Endothelial cell of umbilical vein (primary cell): ENCODE data around the gene IP6K1. TPM values are rescaled to one million over a fixed set of nuclear protein-coding genes. Genes with fewer than 3 reads are reported as not detected.

ENCODE experiments used
- BruUV-seq: library from RNA; stranded (reverse); fragments of 400-500 nt; replicated peaks from 2 replicates; lab custom pipeline; 2021; lab: Mats Ljungman, UMichigan
- CTCF ChIA-PET: fragments of 300-600, 350-600 bp; sonication (Branson Sonifier 250); formaldehyde crosslinking; loops from one replicate; lab custom pipeline; 2021; ENCODE audit warnings: antibody characterized with exemption, inconsistent platforms; lab: Charles Lee
- POLR2A ChIA-PET: fragments of 300-600, 350-600 bp; sonication (Branson Sonifier 250); formaldehyde crosslinking; loops from one replicate; lab custom pipeline; 2021; ENCODE audit warnings: antibody characterized with exemption, inconsistent platforms; lab: Charles Lee
- DNase-seq: peaks from one replicate; pipeline ENCODE4 v3.0.0-alpha.2; 2011; ENCODE audit warnings: low read depth, low spot score
- FAIRE-seq: peaks from 2 replicates; lab custom pipeline; 2011; peaks lifted over from hg19 to GRCh38; lab: Jason Lieb, UNC
- H2AFZ ChIP-seq: 2 replicates; pipeline ENCODE4 v1.6.0; 2012; ENCODE audit warnings: low read depth, low read length, control low read depth, inconsistent platforms
- H3K27ac ChIP-seq: 2 replicates; pipeline ENCODE4 v1.5.1; 2011; ENCODE audit warnings: low read depth, mild to moderate bottlenecking, control low read depth, low read length, moderate library complexity; ENCODE audit not compliant: insufficient read depth
- H3K27me3 ChIP-seq, 2 experiments: 2 replicates each; pipeline versions ENCODE4 v1.6.0 to v1.6.1; 2011; ENCODE audit warnings: low read length in 2 of 2, mixed read lengths in 1 of 2; ENCODE audit not compliant: control insufficient read depth in 2 of 2, insufficient read depth in 2 of 2
- H3K36me3 ChIP-seq, 2 experiments: 2 replicates in 1 of 2; 3 replicates in 1 of 2; pipeline ENCODE4 v1.5.1; 2011; ENCODE audit warnings: low read length in 2 of 2, mild to moderate bottlenecking in 1 of 2, moderate library complexity in 1 of 2; ENCODE audit not compliant: control insufficient read depth in 2 of 2, insufficient read depth in 2 of 2; ENCODE audit errors: extremely low read depth in 1 of 2
- H3K4me1 ChIP-seq: 3 replicates; pipeline ENCODE4 v1.5.1; 2011; ENCODE audit warnings: mild to moderate bottlenecking, low read length; ENCODE audit not compliant: control insufficient read depth, insufficient read depth; ENCODE audit errors: extremely low read depth
- H3K4me2 ChIP-seq: 2 replicates; pipeline ENCODE4 v1.6.1; 2011; ENCODE audit warnings: low read length, control low read depth, mixed read lengths; ENCODE audit not compliant: insufficient read depth
- H3K4me3 ChIP-seq, 3 experiments: fragments of 200-600 bp in 1 of 3; sonication (generic), shearing (Covaris generic) in 1 of 3; replicated peaks in 1 of 3; 2 replicates each; pipeline ENCODE4 v1.5.1; 2011 to 2016; ENCODE audit warnings: control low read depth in 3 of 3, low read length in 3 of 3, mild to moderate bottlenecking in 2 of 3, inconsistent platforms in 1 of 3, low read depth in 1 of 3, moderate library complexity in 1 of 3; ENCODE audit not compliant: insufficient read depth in 1 of 3
- H3K79me2 ChIP-seq: 2 replicates; pipeline ENCODE4 v1.6.0; 2012; ENCODE audit warnings: low read length, inconsistent platforms; ENCODE audit not compliant: control insufficient read depth, insufficient read depth
- H3K9ac ChIP-seq: replicated peaks from 2 replicates; pipeline ENCODE3; 2011; ENCODE audit warnings: low read length, control low read depth; ENCODE audit not compliant: insufficient read depth; ENCODE audit errors: extremely low read depth
- H3K9me1 ChIP-seq: replicated peaks from 3 replicates; pipeline ENCODE4 v1.6.0; 2011; ENCODE audit warnings: mild to moderate bottlenecking, low read length; ENCODE audit not compliant: control insufficient read depth, insufficient read depth; ENCODE audit errors: extremely low read depth
- H3K9me3 ChIP-seq: replicated peaks from 2 replicates; pipeline ENCODE4 v1.5.1; 2012; ENCODE audit warnings: low read length, inconsistent platforms; ENCODE audit not compliant: control insufficient read depth, insufficient read depth
- H4K20me1 ChIP-seq: replicated peaks from 2 replicates; pipeline ENCODE3; 2011; ENCODE audit warnings: mild to moderate bottlenecking, low read length; ENCODE audit not compliant: control insufficient read depth, insufficient read depth; ENCODE audit errors: extremely low read depth
- CTCF ChIP-seq, 2 donors: IDR thresholded peaks; 1 replicate in 1 of 2; 2 replicates in 1 of 2; pipeline ENCODE4 v1.5.1; 2011; ENCODE audit warnings: low read length in 2 of 2, mild to moderate bottlenecking in 2 of 2, moderate library complexity in 2 of 2, control low read depth in 1 of 2, inconsistent platforms in 1 of 2, low read depth in 1 of 2; ENCODE audit not compliant: insufficient read depth in 1 of 2; ENCODE audit errors: extremely low read depth in 1 of 2
- EZH2 ChIP-seq: IDR thresholded peaks from 2 replicates; pipeline ENCODE4 v1.6.1; 2012; ENCODE audit warnings: borderline replicate concordance, low read depth, mild to moderate bottlenecking, moderate library complexity, low read length, inconsistent platforms; ENCODE audit not compliant: severe bottlenecking
- FOS ChIP-seq: IDR thresholded peaks from 2 replicates; pipeline ENCODE4 v1.6.1; 2011; ENCODE audit warnings: mild to moderate bottlenecking, low read length, moderate library complexity, borderline replicate concordance; ENCODE audit not compliant: insufficient read depth
- GATA2 ChIP-seq: IDR thresholded peaks from 2 replicates; pipeline ENCODE4 v1.7.0; 2011; ENCODE audit warnings: low read depth, mild to moderate bottlenecking, moderate library complexity, mixed read lengths, low read length; ENCODE audit not compliant: insufficient read length, insufficient read depth
- JUN ChIP-seq: IDR thresholded peaks from 2 replicates; pipeline ENCODE4 v1.6.1; 2011; ENCODE audit warnings: borderline replicate concordance, low read depth; ENCODE audit not compliant: insufficient read length, insufficient read depth
- MYC ChIP-seq: IDR thresholded peaks from one replicate; pipeline ENCODE4 v1.6.1; 2011; ENCODE audit warnings: mild to moderate bottlenecking, low read depth, low read length
- POLR2A ChIP-seq: IDR thresholded peaks from 2 replicates; pipeline ENCODE4 v1.6.1; 2012; ENCODE audit warnings: low read depth, mild to moderate bottlenecking, control low read depth, low read length
- POLR2AphosphoS5 ChIP-seq: IDR thresholded peaks from 2 replicates; pipeline ENCODE4 v1.6.1; 2012; ENCODE audit warnings: low read depth, mild to moderate bottlenecking, control low read depth, low read length, moderate library complexity; ENCODE audit not compliant: insufficient read depth
- dilution Hi-C: fragments of 300-500 bp; cut with MboI; formaldehyde crosslinking; loops from one replicate; pipeline ENCODE4 v1.15.0; 2019; ENCODE audit warnings: low sequenced_read_pairs; ENCODE audit not compliant: extremely low pct_ligation_motif_present
- intact Hi-C: fragments of 100-400 bp; cut with micrococcal nuclease; formaldehyde crosslinking; loops from one replicate; pipeline ENCODE4 v1.10.0; 2022
- polyA plus RNA-seq, 4 experiments: library from polyadenylated mRNA; depleted of rRNA in 3 of 4; stranded (reverse) in 3 of 4; unstranded in 1 of 4; fragments of >200 nt; gene quantifications; 2 replicates each; pipeline versions ENCODE4 v1.2.1 to v1.2.3, GENCODE V29; 2011 to 2012; ENCODE audit warnings: missing spikeins in 1 of 4
- total RNA-seq: library from RNA; stranded (reverse); gene quantifications from 2 replicates; pipeline ENCODE4 v1.2.3, GENCODE V29; 2021
- TF ChIP-seq, protein P1 (sequence below): IDR thresholded peaks from 2 replicates; pipeline ENCODE4 v1.6.1; 2011; ENCODE audit not compliant: insufficient read depth, insufficient read length

IP6K1 gene
- total and polyA plus RNA-seq, 2 donors (not counting 3 experiments of a cell fraction or from before 2014, with no cell fraction given): 42.7 to 60.8 TPM

DNA sequence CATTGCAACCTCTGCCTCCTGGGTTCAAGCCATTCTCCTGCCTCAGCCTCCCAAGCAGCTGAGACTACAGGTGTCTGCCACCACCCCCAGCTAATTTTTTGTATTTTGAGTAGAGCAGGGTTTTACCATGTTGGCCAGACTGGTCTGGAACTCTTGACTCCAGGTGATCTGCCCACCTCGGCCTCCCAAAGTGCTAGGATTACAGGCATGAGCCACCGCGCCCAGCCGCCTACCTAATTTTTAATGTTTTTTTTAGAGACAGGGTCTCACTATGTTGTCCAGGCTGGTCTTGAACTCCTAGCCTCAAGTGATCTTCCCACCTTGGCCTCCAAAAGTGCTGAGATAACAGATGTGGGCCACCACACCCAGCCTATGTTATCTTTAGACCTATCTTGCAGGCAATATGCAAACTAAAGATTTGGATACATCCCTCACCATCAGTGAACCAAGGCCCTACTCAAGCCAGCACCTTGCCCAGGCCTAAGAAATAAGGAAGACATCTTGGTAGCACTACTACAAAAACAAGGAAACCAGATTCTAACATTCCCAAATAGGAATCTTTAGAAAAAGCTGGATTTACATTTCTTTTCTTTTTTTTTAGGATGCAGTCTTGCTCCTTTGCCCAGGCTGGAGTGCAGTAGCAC is 56.3 kb downstream of the IP6K1 start:
- Histone ChIP-seq H3K79me2 (peaks cover 2% of the 10 kb centered on the region), H3K4me3 (no peak overlapping the region), H3K9me1 (no peaks in the 10 kb centered on the region), H3K4me2 (no peak overlapping the region), H3K36me3 (peaks cover 6 to 31% of the 10 kb centered on the region in 2 experiments), H3K27ac (no peak overlapping the region), H3K27me3 (no peaks in the 10 kb centered on the region), H3K4me1 (no peaks in the 10 kb centered on the region), H3K9me3 (no peaks in the 10 kb centered on the region), H2AFZ (no peak overlapping the region), H3K9ac (no peak overlapping the region), H4K20me1 (no peaks in the 10 kb centered on the region)
- intact Hi-C loops: loop anchor here (10.0 kb wide), 1 partner anchor 355 kb away; the partner anchor contains the start of gene RBM5
- no peak for FAIRE-seq
- no peak for DNase-seq
- ChIA-PET POLR2A (no interaction called here), CTCF (no interaction called here)
- dilution Hi-C loops: no loop called here
- TF ChIP-seq MYC: no peak
- BruUV-seq: no TSS peak

DNA sequence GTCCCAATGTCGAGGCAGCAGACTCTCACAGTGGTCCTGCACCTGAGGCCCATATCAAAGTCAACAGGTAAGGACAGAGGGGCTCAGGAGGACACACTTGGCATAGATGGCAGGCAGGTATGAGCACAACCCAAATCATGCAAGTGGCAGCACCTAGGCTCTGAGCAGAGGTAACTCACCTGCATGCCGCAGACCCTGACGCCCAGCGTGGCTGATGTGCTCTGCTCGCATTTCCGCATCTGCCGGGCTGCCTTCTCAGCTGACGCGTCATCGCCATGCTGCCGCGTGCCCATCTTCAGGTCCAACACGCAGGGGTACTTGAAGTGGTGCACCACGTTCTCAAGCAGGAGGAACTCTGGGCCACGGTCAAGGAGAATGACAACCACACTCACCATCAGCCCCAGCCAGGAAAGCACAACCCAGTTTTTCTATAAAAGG is 58.4 kb downstream of the IP6K1 start:
- CTCF ChIA-PET: interaction anchor here (0.6 to 1.4 kb wide), 2 partner anchors 9 to 188 kb away, joined by 3 to 4 read pairs; no protein-coding TSS in a partner anchor

More for the DNA sequence above, 58.4 kb downstream of the IP6K1 start:
- no peak overlapping the region for H3K27ac ChIP-seq
- no peaks in the 10 kb centered on the region for H3K9me1 ChIP-seq
- no peak overlapping the region for H3K4me3 ChIP-seq
- POLR2A ChIA-PET: no interaction called here
- H3K36me3 ChIP-seq: peaks cover 4 to 33% of the 10 kb centered on the region in 2 experiments
- no peak overlapping the region for H3K4me2 ChIP-seq
- BruUV-seq: no TSS peak
- no peak for FAIRE-seq
- TF ChIP-seq GATA2 (no peak), FOS (no peak), MYC (no peak), CTCF (IDR thresholded peaks at IDR 0.05; ENCODE audit: extremely low read depth in 1 of 2, insufficient read depth in 1 of 2, low read depth in 1 of 2, low read length in 2 of 2) (no peak), EZH2 (no peak), POLR2AphosphoS5 (no peak), POLR2A (no peak), JUN (no peak)
- TF ChIP-seq, protein P1, sequence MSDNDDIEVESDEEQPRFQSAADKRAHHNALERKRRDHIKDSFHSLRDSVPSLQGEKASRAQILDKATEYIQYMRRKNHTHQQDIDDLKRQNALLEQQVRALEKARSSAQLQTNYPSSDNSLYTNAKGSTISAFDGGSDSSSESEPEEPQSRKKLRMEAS: no peak
- H4K20me1 ChIP-seq: no peaks in the 10 kb centered on the region
- H3K79me2 ChIP-seq: peaks cover 7% of the 10 kb centered on the region
- no peaks in the 10 kb centered on the region for H3K27me3 ChIP-seq
- peaks cover 8% of the 10 kb centered on the region for H3K4me1 ChIP-seq
- dilution Hi-C loops: no loop called here
- no peak overlapping the region for H2AFZ ChIP-seq
- H3K9me3 ChIP-seq: no peaks in the 10 kb centered on the region
- no peak for DNase-seq
- no peak overlapping the region for H3K9ac ChIP-seq
- intact Hi-C loops: loop anchor here (10.0 kb wide), 1 partner anchor 357 kb away; the partner anchor contains the start of gene RBM5
